ENCODE results near the gene KRTAP17-1. TPM values are rescaled to one million over a fixed set of nuclear protein-coding genes. Genes with fewer than 3 reads are reported as not detected.

Gene KRTAP17-1
- total RNA-seq, 1 donor, result not detected

GRCh38 chr17:41339571-41340172 is 24.2 kb upstream of the KRTAP17-1 start:
- DNase-seq (ENCODE audit: low read depth), result no peak
- H3K4me3 ChIP-seq (ENCODE audit: low read depth, low read length), result no peak overlapping the region

DNA sequence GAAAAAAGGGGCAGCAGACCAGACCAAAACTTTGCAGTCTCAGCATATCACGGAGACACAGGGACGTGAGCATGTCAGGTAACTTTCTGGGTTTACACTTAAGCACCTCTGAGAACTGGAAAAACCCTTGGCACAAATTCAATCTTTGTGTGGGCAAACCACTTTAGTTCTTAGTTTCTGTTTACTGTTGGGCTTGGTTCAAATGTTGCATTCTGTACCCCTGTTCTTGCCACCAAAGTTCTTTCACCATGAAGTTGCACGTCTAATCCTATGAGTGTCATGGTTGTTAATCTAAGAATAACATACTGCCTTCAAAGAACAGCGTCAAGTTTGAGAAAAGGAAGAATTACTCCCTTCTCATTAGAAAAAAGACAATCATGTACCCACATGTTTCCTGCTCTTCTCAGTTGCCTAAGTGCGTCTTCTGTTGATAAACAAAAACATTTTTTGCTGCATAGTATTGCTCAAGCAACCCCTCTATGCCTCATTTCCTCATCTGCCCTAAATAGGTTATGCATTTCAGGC is 23.5 kb upstream of the KRTAP17-1 start:
- TF ChIP-seq, protein P1, sequence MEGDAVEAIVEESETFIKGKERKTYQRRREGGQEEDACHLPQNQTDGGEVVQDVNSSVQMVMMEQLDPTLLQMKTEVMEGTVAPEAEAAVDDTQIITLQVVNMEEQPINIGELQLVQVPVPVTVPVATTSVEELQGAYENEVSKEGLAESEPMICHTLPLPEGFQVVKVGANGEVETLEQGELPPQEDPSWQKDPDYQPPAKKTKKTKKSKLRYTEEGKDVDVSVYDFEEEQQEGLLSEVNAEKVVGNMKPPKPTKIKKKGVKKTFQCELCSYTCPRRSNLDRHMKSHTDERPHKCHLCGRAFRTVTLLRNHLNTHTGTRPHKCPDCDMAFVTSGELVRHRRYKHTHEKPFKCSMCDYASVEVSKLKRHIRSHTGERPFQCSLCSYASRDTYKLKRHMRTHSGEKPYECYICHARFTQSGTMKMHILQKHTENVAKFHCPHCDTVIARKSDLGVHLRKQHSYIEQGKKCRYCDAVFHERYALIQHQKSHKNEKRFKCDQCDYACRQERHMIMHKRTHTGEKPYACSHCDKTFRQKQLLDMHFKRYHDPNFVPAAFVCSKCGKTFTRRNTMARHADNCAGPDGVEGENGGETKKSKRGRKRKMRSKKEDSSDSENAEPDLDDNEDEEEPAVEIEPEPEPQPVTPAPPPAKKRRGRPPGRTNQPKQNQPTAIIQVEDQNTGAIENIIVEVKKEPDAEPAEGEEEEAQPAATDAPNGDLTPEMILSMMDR (IDR thresholded peaks at IDR 0.05; ENCODE audit: insufficient read depth, low read length), result no peak
- H3K4me3 ChIP-seq (ENCODE audit: low read depth, low read length), result no peak overlapping the region
- no peak for DNase-seq (ENCODE audit: low read depth)

More at GRCh38 chr17:41339571-41340172, 24.2 kb upstream of the KRTAP17-1 start:
- TF ChIP-seq, protein P1 (IDR thresholded peaks at IDR 0.05; ENCODE audit: insufficient read depth, low read length), result no peak

- no peak overlapping the region for H3K4me3 ChIP-seq (ENCODE audit: low read depth, low read length)
- DNase-seq (ENCODE audit: low read depth), result no peak
- TF ChIP-seq, protein P1 (IDR thresholded peaks at IDR 0.05; ENCODE audit: insufficient read depth, low read length), result no peak
Observed at GRCh38 chr17:41335747-41336146, 20.2 kb upstream of the KRTAP17-1 start.

DNA sequence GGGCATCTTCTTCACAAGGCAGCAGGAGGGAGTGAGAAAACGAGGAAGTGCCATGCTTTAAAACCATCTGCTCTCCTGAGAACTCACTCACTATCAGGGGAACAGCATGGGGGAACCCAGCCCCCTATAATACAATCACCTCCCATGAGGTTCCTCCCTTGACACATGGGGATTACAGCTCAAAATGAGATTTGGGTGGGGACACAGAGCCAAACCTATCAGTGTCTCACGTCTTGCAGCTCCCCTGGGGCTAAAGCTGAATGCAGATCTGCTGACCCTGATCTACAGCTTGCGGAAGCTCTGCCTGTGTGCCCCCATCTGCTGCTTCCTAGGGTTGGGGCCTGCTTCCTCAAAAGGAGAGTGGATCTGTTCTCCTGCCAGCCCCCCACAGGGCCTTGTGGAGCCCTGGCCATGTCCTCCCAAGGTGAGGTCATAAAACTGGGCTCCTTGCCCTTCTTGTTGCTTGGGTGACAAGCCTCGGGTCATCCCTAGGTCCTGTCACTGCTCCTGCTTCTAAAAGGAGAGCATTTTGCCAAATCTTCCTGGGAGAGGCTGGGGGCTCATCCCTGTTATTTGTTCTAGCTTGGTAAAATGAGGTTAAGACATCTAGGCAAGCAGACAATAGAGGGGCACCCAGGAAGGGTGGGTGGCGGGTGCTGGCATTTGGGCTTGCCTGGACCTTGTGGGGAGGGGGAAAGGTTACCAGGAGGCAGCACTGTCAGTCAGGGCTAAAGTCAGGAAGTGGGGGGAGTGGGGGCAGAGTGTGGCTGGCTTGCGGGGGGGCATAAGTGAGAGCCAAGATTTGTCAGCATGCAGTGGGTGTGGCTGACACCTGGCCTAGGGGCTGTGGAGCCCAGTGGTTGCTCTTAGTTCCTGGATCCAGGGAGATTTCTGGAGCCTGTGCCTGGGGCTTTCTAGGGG is 19.1 kb upstream of the KRTAP17-1 start:
- DNase-seq (ENCODE audit: low read depth), result no peak
- TF ChIP-seq, protein P1 (IDR thresholded peaks at IDR 0.05; ENCODE audit: insufficient read depth, low read length), result no peak
- no peak overlapping the region for H3K4me3 ChIP-seq (ENCODE audit: low read depth, low read length)

DNA sequence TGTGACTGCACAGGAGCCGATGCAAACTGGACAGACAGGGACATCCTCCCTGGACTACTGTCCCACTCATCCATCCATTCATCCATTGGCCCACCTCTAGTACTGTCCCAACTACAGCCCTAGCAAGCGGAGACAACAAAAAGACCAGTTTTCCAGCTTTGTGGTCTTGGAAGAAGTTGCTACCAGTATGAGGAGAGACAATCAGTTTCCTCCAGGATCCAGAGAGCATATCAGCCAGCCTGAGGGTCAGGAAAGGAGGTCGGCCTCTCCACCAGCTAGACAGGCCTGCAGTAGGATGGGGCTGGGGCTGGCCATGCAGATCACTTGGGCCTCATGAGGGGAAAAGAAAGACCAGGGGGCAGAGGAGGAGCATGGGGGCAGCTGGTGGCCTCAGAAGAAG is 18.3 kb upstream of the KRTAP17-1 start:
- TF ChIP-seq, protein P1 (IDR thresholded peaks at IDR 0.05; ENCODE audit: insufficient read depth, low read length), result no peak
- no peak for DNase-seq (ENCODE audit: low read depth)
- H3K4me3 ChIP-seq (ENCODE audit: low read depth, low read length), result no peak overlapping the region

- no peak overlapping the region for H3K4me3 ChIP-seq (ENCODE audit: low read depth, low read length)
- no peak for DNase-seq (ENCODE audit: low read depth)
- TF ChIP-seq, protein P1 (IDR thresholded peaks at IDR 0.05; ENCODE audit: insufficient read depth, low read length), result no peak
Observed at GRCh38 chr17:41333098-41333497, 17.6 kb upstream of the KRTAP17-1 start.
